HG02759 (cell line): Measurements from ENCODE around the gene NXPE1.

Experiments
- ATAC-seq: cut with Tn5 transposase; IDR thresholded peaks from one replicate; pipeline ENCODE4 v1.9.1; 2021; ENCODE audit warnings: mild to moderate bottlenecking, moderate library complexity; ENCODE audit not compliant: unreplicated experiment

NXPE1 gene

GRCh38 chr11:114563077-114563476, 3.4 kb upstream of the NXPE1 start:
- ATAC-seq: no peak

GRCh38 chr11:114562166-114562916, 2.7 kb upstream of the NXPE1 start:
- no peak for ATAC-seq

GRCh38 chr11:114556135-114556534, 3.5 kb downstream of the NXPE1 start:
- ATAC-seq: no peak

- ATAC-seq: no peak
These were observed 6.0 kb downstream of the NXPE1 start for GRCh38 chr11:114553642-114554041.

- ATAC-seq: no peak
These were observed 8.6 kb downstream of the NXPE1 start for GRCh38 chr11:114551060-114551459.

- no peak for ATAC-seq
These were observed 34.0 kb downstream of the NXPE1 start for GRCh38 chr11:114525682-114526081.

GRCh38 chr11:114524122-114524521, 35.6 kb downstream of the NXPE1 start:
- no peak for ATAC-seq

- ATAC-seq: no peak
These were observed 36.9 kb downstream of the NXPE1 start for GRCh38 chr11:114522818-114523217.

- ATAC-seq: no peak
These were observed 48.1 kb downstream of the NXPE1 start for GRCh38 chr11:114511538-114511937.

GRCh38 chr11:114511079-114511478, 48.6 kb downstream of the NXPE1 start:
- no peak for ATAC-seq

GRCh38 chr11:114501901-114502300, 57.8 kb downstream of the NXPE1 start:
- ATAC-seq: no peak

GRCh38 chr11:114499756-114500155, 59.9 kb downstream of the NXPE1 start:
- no peak for ATAC-seq

- no peak for ATAC-seq
These were observed 62.8 kb downstream of the NXPE1 start for GRCh38 chr11:114496915-114497314.

GRCh38 chr11:114483929-114484328, 75.8 kb downstream of the NXPE1 start:
- ATAC-seq: no peak

- ATAC-seq: no peak
These were observed 77.6 kb downstream of the NXPE1 start for GRCh38 chr11:114482114-114482513.

GRCh38 chr11:114479331-114479730, 80.3 kb downstream of the NXPE1 start:
- ATAC-seq: no peak

GRCh38 chr11:114478768-114479167, 80.9 kb downstream of the NXPE1 start:
- no peak for ATAC-seq

- no peak for ATAC-seq
These were observed 81.7 kb downstream of the NXPE1 start for GRCh38 chr11:114478001-114478410.

GRCh38 chr11:114472661-114473060, 87.0 kb downstream of the NXPE1 start:
- ATAC-seq: no peak
